K562 (cell line): ENCODE data around the gene RNF34. TPM values are rescaled to one million over a fixed set of nuclear protein-coding genes. Genes with fewer than 3 reads are reported as not detected.
A peak's percentile ranks its signal among the peaks of the same experiment; 100 is the strongest.

Experiments used
- ATAC-seq: fragments of 200-7000 bp; cut with Tn5 transposase; 3 replicates; pipeline ENCODE4 v1.9.1; 2020; ENCODE audit warnings: moderate library complexity
- BruUV-seq: library from RNA; stranded (reverse); fragments of 400-500 nt; replicated peaks from 2 replicates; lab custom pipeline; 2021; lab: Mats Ljungman, UMichigan
- CTCF ChIA-PET: fragments of 300-600 bp; formaldehyde crosslinking; extraction: SDS; loops from one replicate; lab custom pipeline; 2021; ENCODE audit warnings: low intra/inter-chr PET ratio; lab: Yijun Ruan, JAX
- POLR2A ChIA-PET: fragments of 300-600, 350-650 bp; sonication (Branson Sonifier 250); formaldehyde crosslinking; extraction: SDS; loops from one replicate; lab custom pipeline; 2021; ENCODE audit warnings: antibody characterized with exemption, inconsistent platforms; lab: Yijun Ruan, JAX
- DNase-seq, 4 experiments: peaks; one replicate each; pipeline versions ENCODE4 v3.0.0 to v3.0.0-alpha.2; 2011 to 2018; ENCODE audit warnings: low spot score in 3 of 4, mixed read lengths in 3 of 4; ENCODE audit errors: extremely low read depth in 1 of 4
- FAIRE-seq: peaks from 2 replicates; lab custom pipeline; 2011; peaks lifted over from hg19 to GRCh38; lab: Jason Lieb, UNC
- H2AFZ ChIP-seq: 2 replicates; pipeline ENCODE4 v1.6.0; 2011; ENCODE audit warnings: low read depth, low read length, control low read depth, inconsistent platforms
- H3K27ac ChIP-seq: fragments of 200-600 bp; 3 replicates; pipeline ENCODE4 v1.8.0; 2011; ENCODE audit warnings: low read depth, mild to moderate bottlenecking, control low read depth, inconsistent platforms, low read length, moderate library complexity, mixed read lengths; ENCODE audit errors: extremely low read depth
- H3K27me3 ChIP-seq, 2 experiments: fragments of 300-600 bp in 1 of 2; 2 replicates in 1 of 2; 3 replicates in 1 of 2; pipeline versions ENCODE4 v1.6.0 to v1.8.0; 2011; ENCODE audit warnings: inconsistent platforms in 2 of 2, low read length in 2 of 2, mild to moderate bottlenecking in 1 of 2, mixed read lengths in 1 of 2, moderate library complexity in 1 of 2; ENCODE audit not compliant: control insufficient read depth in 2 of 2, insufficient read depth in 2 of 2
- H3K36me3 ChIP-seq: fragments of 300-600 bp; 3 replicates; pipeline ENCODE4 v1.8.0; 2011; ENCODE audit warnings: mild to moderate bottlenecking, low read length, inconsistent platforms; ENCODE audit not compliant: control insufficient read depth, insufficient read depth
- H3K4me1 ChIP-seq, 2 experiments: fragments of 200-600 bp in 1 of 2; replicated peaks in 1 of 2; 2 replicates in 1 of 2; 3 replicates in 1 of 2; pipeline versions ENCODE4 v1.5.1 to v1.8.0; 2011; ENCODE audit warnings: inconsistent platforms in 2 of 2, low read length in 2 of 2, mild to moderate bottlenecking in 1 of 2, mixed read lengths in 1 of 2, moderate library complexity in 1 of 2; ENCODE audit not compliant: control insufficient read depth in 2 of 2, insufficient read depth in 2 of 2
- H3K4me2 ChIP-seq: 2 replicates; pipeline ENCODE4 v1.6.1; 2011; ENCODE audit warnings: low read length, control low read depth, inconsistent platforms, mixed read lengths; ENCODE audit not compliant: insufficient read depth
- H3K4me3 ChIP-seq: fragments of 200-600 bp; sonication (generic), shearing (Covaris generic); 2 replicates; pipeline ENCODE4 v1.5.1; 2016; ENCODE audit warnings: control low read depth, inconsistent platforms
- H3K79me2 ChIP-seq: fragments of 200-600 bp; 3 replicates; pipeline ENCODE4 v1.8.0; 2011; ENCODE audit warnings: low read length, inconsistent platforms; ENCODE audit not compliant: control insufficient read depth, insufficient read depth
- H3K9ac ChIP-seq, 2 experiments: 2 replicates each; pipeline versions ENCODE4 v1.6.0 to v1.6.1; 2011; ENCODE audit warnings: low read depth in 2 of 2, low read length in 2 of 2, control low read depth in 1 of 2, inconsistent platforms in 1 of 2, mild to moderate bottlenecking in 1 of 2, mixed read lengths in 1 of 2; ENCODE audit not compliant: insufficient read depth in 1 of 2
- H3K9me1 ChIP-seq: one replicate; pipeline ENCODE4 v1.6.0; 2011; ENCODE audit warnings: inconsistent platforms, mild to moderate bottlenecking, low read length, moderate library complexity; ENCODE audit not compliant: control insufficient read depth, insufficient read depth
- H3K9me3 ChIP-seq: replicated peaks from 2 replicates; pipeline ENCODE4 v1.5.1; 2011; ENCODE audit warnings: low read depth, low read length, inconsistent platforms; ENCODE audit not compliant: control insufficient read depth, insufficient read depth
- H4K20me1 ChIP-seq: replicated peaks from 2 replicates; pipeline ENCODE4 v1.6.1; 2011; ENCODE audit warnings: low read length, inconsistent platforms, mixed read lengths; ENCODE audit not compliant: control insufficient read depth, insufficient read depth
- ADNP ChIP-seq: fragments of 200-800 bp; sonication (Bioruptor generic); IDR thresholded peaks from 2 replicates; pipeline ENCODE4 v1.6.1; 2016; ENCODE audit warnings: missing genetic modification characterization, missing compliant biosample characterization
- ARID1B ChIP-seq: fragments of 450-650 bp; IDR thresholded peaks from 2 replicates; pipeline ENCODE4 v1.6.1; 2016; ENCODE audit warnings: antibody characterized with exemption, mild to moderate bottlenecking, inconsistent platforms
- BMI1 ChIP-seq: fragments of 150-350 bp; IDR thresholded peaks from 2 replicates; pipeline ENCODE4 v1.6.1; 2014; ENCODE audit warnings: low read length
- CBFA2T3 ChIP-seq: fragments of 450-650 bp; IDR thresholded peaks from 2 replicates; pipeline ENCODE4 v1.6.1; 2017
- CBX3 ChIP-seq, 2 experiments: IDR thresholded peaks; 1 replicate in 1 of 2; 2 replicates in 1 of 2; pipeline ENCODE4 v1.6.1; 2012; ENCODE audit warnings: inconsistent platforms in 2 of 2, low read length in 2 of 2, borderline replicate concordance in 1 of 2, control low read depth in 1 of 2
- CHD2 ChIP-seq: IDR thresholded peaks from 2 replicates; pipeline ENCODE4 v1.6.1; 2011; ENCODE audit warnings: low read depth, low read length
- ESRRA ChIP-seq: fragments of 450-650 bp; IDR thresholded peaks from 2 replicates; pipeline ENCODE4 v1.6.1; 2014; ENCODE audit warnings: low read depth, mild to moderate bottlenecking, moderate library complexity, borderline replicate concordance
- GATAD2B ChIP-seq: fragments of 450-650 bp; IDR thresholded peaks from 2 replicates; pipeline ENCODE4 v1.6.1; 2017; ENCODE audit warnings: mild to moderate bottlenecking, borderline replicate concordance
- RB1 ChIP-seq: fragments of 450-650 bp; IDR thresholded peaks from 2 replicates; pipeline ENCODE4 v1.6.1; 2017; ENCODE audit warnings: low read depth, mild to moderate bottlenecking
- STAT5A ChIP-seq: IDR thresholded peaks from 2 replicates; pipeline ENCODE4 v1.6.1; 2012; ENCODE audit warnings: low read length, inconsistent platforms, borderline replicate concordance
- TRIM24 ChIP-seq, 2 experiments: fragments of 450-650 bp; IDR thresholded peaks; 2 replicates each; pipeline ENCODE4 v1.6.1; 2016
- WGBS: fragments of 100-300 bp; shearing (Covaris generic); methylation state at CpG from one replicate; pipeline ENCODE4 v1.1.6; 2016; ENCODE audit warnings: low coverage, mixed read lengths; ENCODE audit not compliant: insufficient coverage; ENCODE audit errors: missing lambda C conversion rate; 5-methylcytosine and 5-hydroxymethylcytosine counted together
- in situ Hi-C: fragments of 300-500 bp; cut with MboI; formaldehyde crosslinking; loops from 4 replicates; pipeline ENCODE4 v1.15.0; 2018; ENCODE audit warnings: inconsistent platforms, mixed read lengths
- intact Hi-C: fragments of 100-400 bp; cut with micrococcal nuclease; formaldehyde crosslinking; loops from 2 replicates; pipeline ENCODE4 v1.14.2; 2022
- polyA plus RNA-seq, 8 experiments: library from polyadenylated mRNA; depleted of rRNA in 4 of 8; stranded (reverse) in 5 of 8; unstranded in 3 of 8; fragments of >200 nt; fragmentation: Nextera tagmentation in 2 of 8; fragmentation: Illumina TruSeq in 1 of 8; extraction: Ambion mirVana in 2 of 8; extraction: Trizol in 1 of 8; gene quantifications; 2 replicates each; pipeline versions ENCODE4 v1.2.1 to v1.2.3, GENCODE V29; 2011 to 2014; ENCODE audit warnings: inconsistent platforms in 1 of 8, missing spikeins in 1 of 8
- total RNA-seq, 7 experiments: library from RNA; depleted of rRNA in 6 of 7; stranded (reverse); fragments of >200 nt in 6 of 7; fragmentation: Illumina TruSeq in 2 of 7; extraction: Trizol in 2 of 7; gene quantifications; 2 replicates each; pipeline versions ENCODE4 v1.2.1 to v1.2.3, GENCODE V29; 2011 to 2021; ENCODE audit warnings: low replicate concordance in 1 of 7
- TF ChIP-seq, protein P1 (sequence below): fragments of 450-650 bp; IDR thresholded peaks from 2 replicates; pipeline ENCODE4 v1.6.1; 2016; ENCODE audit warnings: mild to moderate bottlenecking
- TF ChIP-seq, protein P2 (sequence below), 3 experiments: IDR thresholded peaks in 2 of 3; conservative IDR thresholded peaks in 1 of 3; 2 replicates each; pipeline ENCODE4 v1.5.1; 2011 to 2012; ENCODE audit warnings: low read length in 3 of 3, mild to moderate bottlenecking in 3 of 3, control low read depth in 2 of 3, improper control_type of control experiment in 1 of 3, inconsistent platforms in 1 of 3, low read depth in 1 of 3, mixed read lengths in 1 of 3, moderate library complexity in 1 of 3; ENCODE audit not compliant: insufficient read depth in 2 of 3

The RNF34 gene
- total and polyA plus RNA-seq, 9 of the 15 experiments (the other 6 are each of a cell fraction or from before 2014, with no cell fraction given) = 41.7 to 88.9 (median 54.1) TPM

GRCh38 chr12:121379945-121380344 is 20.0 kb upstream of the RNF34 start:
- no peaks in the 10 kb centered on the region for H4K20me1 ChIP-seq
- ChIA-PET CTCF (no interaction called here), POLR2A (no interaction called here)

DNA sequence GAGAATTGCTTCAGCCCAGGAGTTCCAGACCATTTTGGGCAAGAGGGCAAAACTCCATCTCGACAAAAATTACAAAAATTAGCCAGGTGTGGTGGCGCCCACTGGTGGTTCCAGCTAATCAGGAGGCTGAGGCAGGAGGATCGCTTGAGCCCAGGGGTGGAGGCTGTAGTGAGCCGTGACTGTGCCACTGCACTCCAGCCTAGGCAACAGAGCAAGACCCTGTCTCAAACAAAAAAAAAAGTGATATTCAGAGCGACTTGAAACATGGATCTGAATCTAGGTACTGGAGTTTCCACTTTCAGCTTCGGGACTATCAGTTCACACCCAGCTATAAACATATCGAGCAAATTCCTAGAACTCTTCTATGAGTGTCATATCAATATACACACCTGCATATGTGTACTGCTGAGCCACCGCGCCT is 16.3 kb upstream of the RNF34 start:
- Histone ChIP-seq H3K9me3 (no peaks in the 10 kb centered on the region), H4K20me1 (no peaks in the 10 kb centered on the region), H3K36me3 (no peaks in the 10 kb centered on the region), H3K9me1 (no peaks in the 10 kb centered on the region), H3K9ac (no peak overlapping the region), H2AFZ (no peak overlapping the region), H3K4me3 (no peak overlapping the region), H3K79me2 (no peaks in the 10 kb centered on the region), H3K27me3 (no peaks in the 10 kb centered on the region), H3K4me2 (no peak overlapping the region), H3K27ac (no peak overlapping the region), H3K4me1 (peaks cover 4% of the 10 kb centered on the region in 2 experiments; a peak in 3 of 5 replicates)
- intact Hi-C loops (no loop called here), in situ Hi-C loops (no loop called here)
- ATAC-seq = peak; percentile 40
- no TSS peak for BruUV-seq
- DNase-seq = peak in 1 of 4 experiments; percentile 33
- ChIA-PET POLR2A (interaction anchor here (0.6 to 2.4 kb wide), 5 partner anchors 10 to 32 kb away, joined by 3 to 15 read pairs (median 6); partner anchors contain the start of genes ANAPC5 and RNF34), CTCF (no interaction called here)
- WGBS = 25% methylated on average over 9 of the region's 9 CpGs
- FAIRE-seq = no peak
- TF ChIP-seq ESRRA = no peak
- TF ChIP-seq RB1 = peak; percentile 44; the same call in 1 of the 2 replicates
- 0 out of 2 replicates have a peak, but pooled peaks have one; percentile 31 for TF ChIP-seq STAT5A
- 0 out of 3 replicates have a peak, but pooled peaks of 1 of the 2 experiments have one; percentile 52 for TF ChIP-seq CBX3 (IDR thresholded peaks at IDR 0.05; ENCODE audit: borderline replicate concordance in 1 of 2, low read length in 2 of 2)
- TF ChIP-seq ADNP (tag) = peak; percentile 58; the same call in 1 of the 2 replicates
- no peak for TF ChIP-seq CHD2
- TF ChIP-seq ARID1B = peak; percentile 80
- TF ChIP-seq, protein P1, sequence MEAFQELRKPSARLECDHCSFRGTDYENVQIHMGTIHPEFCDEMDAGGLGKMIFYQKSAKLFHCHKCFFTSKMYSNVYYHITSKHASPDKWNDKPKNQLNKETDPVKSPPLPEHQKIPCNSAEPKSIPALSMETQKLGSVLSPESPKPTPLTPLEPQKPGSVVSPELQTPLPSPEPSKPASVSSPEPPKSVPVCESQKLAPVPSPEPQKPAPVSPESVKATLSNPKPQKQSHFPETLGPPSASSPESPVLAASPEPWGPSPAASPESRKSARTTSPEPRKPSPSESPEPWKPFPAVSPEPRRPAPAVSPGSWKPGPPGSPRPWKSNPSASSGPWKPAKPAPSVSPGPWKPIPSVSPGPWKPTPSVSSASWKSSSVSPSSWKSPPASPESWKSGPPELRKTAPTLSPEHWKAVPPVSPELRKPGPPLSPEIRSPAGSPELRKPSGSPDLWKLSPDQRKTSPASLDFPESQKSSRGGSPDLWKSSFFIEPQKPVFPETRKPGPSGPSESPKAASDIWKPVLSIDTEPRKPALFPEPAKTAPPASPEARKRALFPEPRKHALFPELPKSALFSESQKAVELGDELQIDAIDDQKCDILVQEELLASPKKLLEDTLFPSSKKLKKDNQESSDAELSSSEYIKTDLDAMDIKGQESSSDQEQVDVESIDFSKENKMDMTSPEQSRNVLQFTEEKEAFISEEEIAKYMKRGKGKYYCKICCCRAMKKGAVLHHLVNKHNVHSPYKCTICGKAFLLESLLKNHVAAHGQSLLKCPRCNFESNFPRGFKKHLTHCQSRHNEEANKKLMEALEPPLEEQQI = peak; percentile 92
- TF ChIP-seq, protein P2, sequence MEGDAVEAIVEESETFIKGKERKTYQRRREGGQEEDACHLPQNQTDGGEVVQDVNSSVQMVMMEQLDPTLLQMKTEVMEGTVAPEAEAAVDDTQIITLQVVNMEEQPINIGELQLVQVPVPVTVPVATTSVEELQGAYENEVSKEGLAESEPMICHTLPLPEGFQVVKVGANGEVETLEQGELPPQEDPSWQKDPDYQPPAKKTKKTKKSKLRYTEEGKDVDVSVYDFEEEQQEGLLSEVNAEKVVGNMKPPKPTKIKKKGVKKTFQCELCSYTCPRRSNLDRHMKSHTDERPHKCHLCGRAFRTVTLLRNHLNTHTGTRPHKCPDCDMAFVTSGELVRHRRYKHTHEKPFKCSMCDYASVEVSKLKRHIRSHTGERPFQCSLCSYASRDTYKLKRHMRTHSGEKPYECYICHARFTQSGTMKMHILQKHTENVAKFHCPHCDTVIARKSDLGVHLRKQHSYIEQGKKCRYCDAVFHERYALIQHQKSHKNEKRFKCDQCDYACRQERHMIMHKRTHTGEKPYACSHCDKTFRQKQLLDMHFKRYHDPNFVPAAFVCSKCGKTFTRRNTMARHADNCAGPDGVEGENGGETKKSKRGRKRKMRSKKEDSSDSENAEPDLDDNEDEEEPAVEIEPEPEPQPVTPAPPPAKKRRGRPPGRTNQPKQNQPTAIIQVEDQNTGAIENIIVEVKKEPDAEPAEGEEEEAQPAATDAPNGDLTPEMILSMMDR (IDR thresholded peaks at IDR 0.05 in 2 of 3, conservative IDR thresholded peaks at IDR 0.05 in 1 of 3; ENCODE audit: insufficient read depth in 2 of 3, low read depth in 1 of 3, low read length in 3 of 3) = peak; percentile 38 to 63 (median 42)
- no peak for TF ChIP-seq BMI1
- TF ChIP-seq TRIM24 (IDR thresholded peaks at IDR 0.05) = 0 out of 4 replicates have a peak, but pooled peaks of 1 of the 2 experiments have one; percentile 16
- peak; percentile 56 for TF ChIP-seq CBFA2T3

More at GRCh38 chr12:121379945-121380344, 20.0 kb upstream of the RNF34 start:
- no TSS peak for BruUV-seq
- DNase-seq (no peak), FAIRE-seq (no peak), ATAC-seq (no peak)
- Histone ChIP-seq H3K27me3 (no peaks in the 10 kb centered on the region), H3K9me1 (no peaks in the 10 kb centered on the region), H3K9me3 (no peaks in the 10 kb centered on the region), H2AFZ (no peak overlapping the region), H3K36me3 (no peaks in the 10 kb centered on the region), H3K9ac (no peak overlapping the region), H3K27ac (no peak overlapping the region), H3K4me1 (peaks cover 0 to 4% of the 10 kb centered on the region in 2 experiments; a peak in 2 of 5 replicates), H3K4me3 (no peak overlapping the region), H3K79me2 (no peaks in the 10 kb centered on the region), H3K4me2 (no peak overlapping the region)
- intact Hi-C loops (no loop called here), in situ Hi-C loops (no loop called here)
- 73% methylated on average over 10 of the region's 10 CpGs for WGBS
- TF ChIP-seq GATAD2B = no peak
